HEK293 (cell line): Measurements from ENCODE around the gene ERP44.

Experiments used
- SP2 ChIP-seq: fragments of 450-650 bp; formaldehyde crosslinking; IDR thresholded peaks from 2 replicates; pipeline ENCODE4 v1.5.1; 2016; ENCODE audit warnings: missing biosample characterization, missing genetic modification characterization
- ZNF132 ChIP-seq: fragments of 450-650 bp; formaldehyde crosslinking; IDR thresholded peaks from 2 replicates; pipeline ENCODE4 v1.5.1; 2017; ENCODE audit warnings: missing biosample characterization, missing genetic modification characterization, borderline replicate concordance
- ZNF24 ChIP-seq: fragments of 450-650 bp; formaldehyde crosslinking; IDR thresholded peaks from 2 replicates; pipeline ENCODE4 v1.5.1; 2016; ENCODE audit warnings: missing biosample characterization, missing genetic modification characterization
- ZNF274 ChIP-seq, 2 experiments: fragments of 200-500 bp in 1 of 2; fragments of 450-650 bp in 1 of 2; sonication (Bioruptor generic) in 1 of 2; formaldehyde crosslinking in 1 of 2; IDR thresholded peaks; 2 replicates each; pipeline versions ENCODE4 v1.5.1 to v1.6.1; 2014 to 2016; ENCODE audit warnings: borderline replicate concordance in 1 of 2, inconsistent platforms in 1 of 2, low read length in 1 of 2, missing biosample characterization in 1 of 2, missing genetic modification characterization in 1 of 2
- TF ChIP-seq, protein P1 (sequence below): fragments of 450-650 bp; formaldehyde crosslinking; IDR thresholded peaks from 2 replicates; pipeline ENCODE4 v1.5.1; 2016; ENCODE audit warnings: missing biosample characterization, missing genetic modification characterization
- TF ChIP-seq, protein P2 (sequence below): fragments of 450-650 bp; formaldehyde crosslinking; IDR thresholded peaks from 2 replicates; pipeline ENCODE4 v1.5.1; 2016; ENCODE audit warnings: missing biosample characterization, missing genetic modification characterization

DNA sequence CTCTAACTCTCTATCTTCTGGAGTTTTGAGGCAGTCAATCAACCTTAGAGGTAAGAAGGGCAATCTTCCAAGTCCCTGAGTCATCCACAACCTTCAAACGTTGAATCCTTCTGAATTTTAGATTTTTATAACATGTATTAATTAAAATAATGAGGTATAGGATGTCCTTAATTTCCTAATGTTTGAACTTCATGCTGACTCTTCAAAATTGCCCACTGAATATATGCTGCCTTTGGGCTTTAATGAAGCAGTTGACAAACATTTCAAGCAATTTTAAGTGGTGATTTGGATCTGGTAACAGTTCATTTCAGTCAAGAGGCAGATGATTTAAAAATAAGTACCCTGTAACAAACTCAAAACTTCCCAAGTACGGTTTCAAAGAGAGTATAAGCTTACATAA, 26.0 kb downstream of the ERP44 start:
- TF ChIP-seq, protein P1, sequence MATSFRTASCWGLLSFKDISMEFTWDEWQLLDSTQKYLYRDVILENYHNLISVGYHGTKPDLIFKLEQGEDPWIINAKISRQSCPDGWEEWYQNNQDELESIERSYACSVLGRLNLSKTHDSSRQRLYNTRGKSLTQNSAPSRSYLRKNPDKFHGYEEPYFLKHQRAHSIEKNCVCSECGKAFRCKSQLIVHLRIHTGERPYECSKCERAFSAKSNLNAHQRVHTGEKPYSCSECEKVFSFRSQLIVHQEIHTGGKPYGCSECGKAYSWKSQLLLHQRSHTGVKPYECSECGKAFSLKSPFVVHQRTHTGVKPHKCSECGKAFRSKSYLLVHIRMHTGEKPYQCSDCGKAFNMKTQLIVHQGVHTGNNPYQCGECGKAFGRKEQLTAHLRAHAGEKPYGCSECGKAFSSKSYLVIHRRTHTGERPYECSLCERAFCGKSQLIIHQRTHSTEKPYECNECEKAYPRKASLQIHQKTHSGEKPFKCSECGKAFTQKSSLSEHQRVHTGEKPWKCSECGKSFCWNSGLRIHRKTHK: no peak
- TF ChIP-seq, protein P2, sequence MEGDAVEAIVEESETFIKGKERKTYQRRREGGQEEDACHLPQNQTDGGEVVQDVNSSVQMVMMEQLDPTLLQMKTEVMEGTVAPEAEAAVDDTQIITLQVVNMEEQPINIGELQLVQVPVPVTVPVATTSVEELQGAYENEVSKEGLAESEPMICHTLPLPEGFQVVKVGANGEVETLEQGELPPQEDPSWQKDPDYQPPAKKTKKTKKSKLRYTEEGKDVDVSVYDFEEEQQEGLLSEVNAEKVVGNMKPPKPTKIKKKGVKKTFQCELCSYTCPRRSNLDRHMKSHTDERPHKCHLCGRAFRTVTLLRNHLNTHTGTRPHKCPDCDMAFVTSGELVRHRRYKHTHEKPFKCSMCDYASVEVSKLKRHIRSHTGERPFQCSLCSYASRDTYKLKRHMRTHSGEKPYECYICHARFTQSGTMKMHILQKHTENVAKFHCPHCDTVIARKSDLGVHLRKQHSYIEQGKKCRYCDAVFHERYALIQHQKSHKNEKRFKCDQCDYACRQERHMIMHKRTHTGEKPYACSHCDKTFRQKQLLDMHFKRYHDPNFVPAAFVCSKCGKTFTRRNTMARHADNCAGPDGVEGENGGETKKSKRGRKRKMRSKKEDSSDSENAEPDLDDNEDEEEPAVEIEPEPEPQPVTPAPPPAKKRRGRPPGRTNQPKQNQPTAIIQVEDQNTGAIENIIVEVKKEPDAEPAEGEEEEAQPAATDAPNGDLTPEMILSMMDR: no peak
- TF ChIP-seq ZNF24 (tag by site-specific recombination) (no peak), SP2 (no peak), ZNF132 (tag by site-specific recombination) (no peak), ZNF274 (IDR thresholded peaks at IDR 0.05; ENCODE audit: low read length) (no peak), ZNF274 (tag by site-specific recombination; IDR thresholded peaks at IDR 0.05; ENCODE audit: borderline replicate concordance) (no peak)
